DMS79 treated with DMSO at 0.1 percent for 48 hours (cell line): ENCODE results near the gene TMPRSS3.

ENCODE experiments used
- DNase-seq: peaks from one replicate; lab custom pipeline; 2025; lab: John Stamatoyannopoulos, UW

TMPRSS3 gene

DNA sequence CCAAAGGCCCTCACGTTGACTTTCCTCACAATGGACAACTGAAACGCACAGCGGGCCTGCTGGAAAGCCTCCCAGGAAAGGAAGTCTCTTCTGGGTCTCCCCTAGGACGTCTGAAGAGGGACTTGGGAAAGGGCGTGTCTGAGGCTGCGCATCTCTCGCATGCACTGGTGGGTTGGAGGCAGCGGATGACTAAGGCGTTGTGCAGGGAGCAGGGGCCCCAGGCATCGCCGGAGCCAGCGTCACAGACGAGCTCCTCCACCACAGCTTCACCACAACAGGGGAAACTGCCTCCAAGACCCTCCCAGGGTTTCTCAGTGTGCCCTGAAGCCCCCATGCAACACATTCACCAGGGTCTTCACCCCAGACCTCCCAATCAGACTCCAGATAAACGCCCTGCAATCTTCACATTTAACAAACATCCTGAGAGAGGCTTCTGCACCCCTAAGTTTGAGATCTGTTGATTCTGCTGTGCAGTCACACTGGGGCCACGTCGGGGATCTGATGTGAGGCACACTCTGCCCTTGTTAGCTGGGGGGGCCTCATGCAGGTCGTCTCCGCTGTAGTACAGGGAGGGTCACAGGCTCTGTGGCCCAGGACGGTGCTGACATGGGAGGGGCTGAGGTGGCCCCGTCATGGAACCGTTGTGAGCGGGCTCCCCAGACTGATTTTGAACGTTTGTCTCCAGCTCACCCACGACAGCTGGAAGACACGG is 22.5 kb downstream of the TMPRSS3 start:
- DNase-seq: no peak

GRCh38 chr21:42370894-42371654 is 24.8 kb downstream of the TMPRSS3 start:
- no peak for DNase-seq

DNA sequence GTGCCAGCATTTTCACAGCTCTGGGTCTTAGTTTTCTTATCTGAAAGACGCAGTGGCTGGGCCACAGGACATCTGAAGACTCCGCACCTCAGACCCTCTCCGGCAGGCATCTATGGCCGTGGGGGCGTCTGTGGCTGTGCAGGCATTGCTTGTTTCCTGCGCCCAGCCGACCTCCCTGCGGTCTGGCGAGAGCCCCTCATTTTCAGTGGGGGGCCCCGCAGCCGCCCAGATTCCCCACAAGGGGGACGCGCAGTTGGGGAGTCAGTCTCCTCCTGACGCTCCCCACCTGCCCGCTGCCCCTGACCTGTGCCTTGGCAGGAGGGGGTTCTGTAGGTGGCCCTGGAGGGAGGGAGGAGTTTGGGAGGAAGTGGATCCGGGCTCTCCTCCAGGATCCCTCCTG is 26.0 kb downstream of the TMPRSS3 start:
- no peak for DNase-seq

DNA sequence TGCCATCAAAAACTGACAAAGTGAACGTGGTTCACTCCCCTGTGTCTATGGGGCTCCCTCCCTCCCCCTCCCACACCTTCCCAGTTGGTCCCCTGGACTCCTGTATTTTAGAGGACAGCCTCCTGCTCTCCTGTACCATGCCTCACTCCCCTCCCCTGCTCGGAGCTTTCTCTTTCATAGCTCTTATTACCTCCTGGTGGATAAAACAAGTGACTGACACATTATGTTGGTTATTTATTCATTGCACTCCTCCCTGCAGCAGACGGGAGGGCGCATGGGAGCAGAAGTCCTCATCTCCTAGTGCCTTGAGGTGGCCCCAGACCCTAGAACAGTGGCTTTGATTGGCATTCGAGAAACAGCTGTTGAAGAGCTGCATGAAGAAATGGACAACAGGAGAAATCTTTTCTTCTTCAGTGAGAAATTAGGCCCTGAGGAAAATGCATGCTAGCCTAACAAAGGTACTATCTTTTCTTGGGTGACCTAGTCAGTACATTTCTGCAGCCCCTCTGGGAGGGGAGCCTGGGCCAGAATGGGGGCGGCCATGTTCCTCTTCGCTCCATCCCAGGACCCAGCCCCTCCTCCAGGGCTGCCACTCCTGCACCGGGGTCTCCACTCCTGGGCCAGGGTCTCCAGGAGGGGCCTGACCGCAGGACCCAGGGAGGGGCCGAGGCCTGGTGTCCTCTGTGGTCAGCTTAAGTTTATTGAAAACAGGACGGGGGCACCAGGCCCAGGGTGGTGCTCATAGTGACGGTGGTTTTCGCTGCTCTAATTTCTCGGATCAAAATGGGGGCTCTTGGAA is 28.3 kb downstream of the TMPRSS3 start:
- no peak for DNase-seq

GRCh38 chr21:42366292-42367010 is 29.4 kb downstream of the TMPRSS3 start, which contains the start of gene TFF1:
Gene TFF1 (minus strand): TSS chr21:42366535. CDS start chr21:42366495, 40 bp downstream.
- no peak for DNase-seq

GRCh38 chr21:42365770-42366169 is 30.1 kb downstream of the TMPRSS3 start:
- DNase-seq: no peak

DNA sequence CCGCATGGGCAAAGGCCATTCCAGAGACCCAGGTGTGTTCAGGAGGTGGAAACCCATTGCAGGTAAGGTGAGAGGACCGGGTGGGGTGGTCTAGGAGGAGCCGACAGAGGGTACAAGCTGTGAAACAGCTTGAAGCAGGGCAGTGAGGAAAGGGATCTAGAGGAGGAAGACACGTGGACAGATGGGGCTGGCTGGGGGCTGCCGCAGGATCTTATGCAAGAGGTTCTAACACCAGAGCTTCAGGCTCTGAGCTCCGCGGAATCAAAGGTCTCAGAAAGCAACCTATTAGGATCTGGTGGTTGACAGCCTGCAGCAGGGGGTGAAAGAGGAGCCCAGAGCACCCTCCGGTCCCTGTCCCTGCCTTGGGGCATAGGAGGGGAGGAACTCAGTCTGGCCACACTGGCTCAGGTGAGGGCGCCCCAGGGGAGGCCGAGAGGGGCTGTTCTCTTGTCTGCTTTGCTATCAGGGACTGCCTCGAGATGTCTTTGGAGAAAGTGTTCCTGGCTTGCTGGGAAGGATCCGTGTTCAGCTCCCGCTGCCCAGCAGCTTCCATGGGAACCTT is 31.5 kb downstream of the TMPRSS3 start:
- DNase-seq: no peak

GRCh38 chr21:42363312-42363711 is 32.5 kb downstream of the TMPRSS3 start:
- peak; percentile 33 for DNase-seq

GRCh38 chr21:42362700-42363099 is 33.2 kb downstream of the TMPRSS3 start:
- DNase-seq: peak; percentile 44

GRCh38 chr21:42362198-42362597 is 33.7 kb downstream of the TMPRSS3 start:
- DNase-seq: no peak

DNA sequence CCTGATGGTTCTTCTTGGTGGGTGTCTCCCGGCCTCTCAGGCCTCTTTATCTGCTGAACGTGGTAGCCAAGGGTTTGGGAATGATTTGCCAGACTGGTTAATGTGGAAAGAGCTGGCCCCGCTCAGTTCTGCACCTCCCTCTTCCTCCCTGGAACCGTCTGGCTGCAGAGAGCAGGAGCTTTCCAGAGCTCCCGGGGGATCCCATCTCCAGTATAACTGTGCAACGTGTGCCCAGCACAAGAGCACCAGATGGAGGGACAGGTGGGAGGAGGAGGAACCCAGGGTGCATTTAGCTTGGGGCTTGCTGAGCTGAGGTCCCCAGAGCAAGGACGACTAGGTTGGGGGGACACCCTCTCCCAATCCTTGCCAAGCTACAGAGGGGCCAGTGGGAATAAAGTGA is 34.6 kb downstream of the TMPRSS3 start:
- no peak for DNase-seq

GRCh38 chr21:42360317-42360716 is 35.5 kb downstream of the TMPRSS3 start:
- DNase-seq: no peak

GRCh38 chr21:42358937-42359336 is 36.9 kb downstream of the TMPRSS3 start:
- no peak for DNase-seq

GRCh38 chr21:42358261-42358660 is 37.6 kb downstream of the TMPRSS3 start:
- DNase-seq: no peak

DNA sequence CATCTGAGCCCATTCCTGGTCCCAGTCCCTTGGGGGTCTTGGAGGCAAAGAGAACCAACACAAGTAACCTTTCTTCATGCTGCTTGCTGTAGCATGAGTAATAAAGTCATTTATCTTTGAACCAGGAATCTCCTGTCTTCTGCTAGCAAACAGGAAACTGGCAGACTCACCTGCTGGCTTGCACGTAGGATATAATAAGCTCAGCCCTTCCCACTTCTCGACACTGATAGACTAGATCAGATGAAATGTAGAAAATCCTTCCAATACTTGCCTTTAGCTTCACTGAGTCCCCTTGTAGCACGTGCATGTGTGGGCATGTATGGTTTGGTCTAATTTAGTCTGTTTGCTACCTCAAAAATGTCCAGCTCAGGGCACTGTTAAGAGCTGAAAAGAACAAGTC is 38.5 kb downstream of the TMPRSS3 start:
- DNase-seq: no peak

DNA sequence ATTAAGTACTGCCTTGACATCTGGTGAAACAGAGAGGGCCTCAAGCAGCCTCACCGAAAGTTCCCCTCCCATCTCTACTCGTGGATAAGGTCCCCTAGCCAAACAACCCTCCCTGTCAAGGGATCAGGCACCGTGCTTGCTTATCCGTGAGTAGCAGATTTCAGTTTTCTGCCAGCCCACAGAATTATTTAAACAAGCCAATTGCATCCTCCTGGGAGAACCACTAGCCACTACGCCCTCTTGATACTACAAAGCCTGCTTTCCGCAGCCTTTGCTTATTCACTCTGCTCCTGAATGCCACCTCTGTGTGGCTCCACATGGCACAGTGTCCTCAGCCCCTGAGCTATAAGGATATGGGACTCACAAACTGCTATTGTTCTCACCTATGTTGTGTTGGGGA is 39.2 kb downstream of the TMPRSS3 start:
- DNase-seq: no peak

DNA sequence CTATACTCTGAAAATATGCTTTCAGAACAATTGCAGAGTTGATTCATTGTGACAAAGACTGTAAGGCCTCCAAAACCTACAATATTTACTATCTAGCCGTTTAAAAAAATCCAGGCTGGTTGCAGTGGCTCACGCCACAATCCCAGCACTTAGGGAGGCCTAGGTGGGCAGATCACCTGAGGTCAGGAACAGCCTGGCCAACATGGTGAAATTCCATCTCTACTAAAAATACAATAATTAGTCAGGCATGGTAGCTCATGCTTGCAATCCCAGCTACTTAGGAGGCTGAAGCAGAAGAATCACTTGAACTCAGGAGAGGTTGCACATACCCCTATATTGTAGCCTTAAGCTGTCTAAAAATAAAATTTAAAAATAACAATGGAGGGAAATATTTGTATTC is 39.8 kb downstream of the TMPRSS3 start:
- DNase-seq: no peak

- no peak for DNase-seq
Measured at GRCh38 chr21:42353623-42354022, 42.2 kb downstream of the TMPRSS3 start.

GRCh38 chr21:42352441-42353095 is 43.3 kb downstream of the TMPRSS3 start:
- DNase-seq: no peak

DNA sequence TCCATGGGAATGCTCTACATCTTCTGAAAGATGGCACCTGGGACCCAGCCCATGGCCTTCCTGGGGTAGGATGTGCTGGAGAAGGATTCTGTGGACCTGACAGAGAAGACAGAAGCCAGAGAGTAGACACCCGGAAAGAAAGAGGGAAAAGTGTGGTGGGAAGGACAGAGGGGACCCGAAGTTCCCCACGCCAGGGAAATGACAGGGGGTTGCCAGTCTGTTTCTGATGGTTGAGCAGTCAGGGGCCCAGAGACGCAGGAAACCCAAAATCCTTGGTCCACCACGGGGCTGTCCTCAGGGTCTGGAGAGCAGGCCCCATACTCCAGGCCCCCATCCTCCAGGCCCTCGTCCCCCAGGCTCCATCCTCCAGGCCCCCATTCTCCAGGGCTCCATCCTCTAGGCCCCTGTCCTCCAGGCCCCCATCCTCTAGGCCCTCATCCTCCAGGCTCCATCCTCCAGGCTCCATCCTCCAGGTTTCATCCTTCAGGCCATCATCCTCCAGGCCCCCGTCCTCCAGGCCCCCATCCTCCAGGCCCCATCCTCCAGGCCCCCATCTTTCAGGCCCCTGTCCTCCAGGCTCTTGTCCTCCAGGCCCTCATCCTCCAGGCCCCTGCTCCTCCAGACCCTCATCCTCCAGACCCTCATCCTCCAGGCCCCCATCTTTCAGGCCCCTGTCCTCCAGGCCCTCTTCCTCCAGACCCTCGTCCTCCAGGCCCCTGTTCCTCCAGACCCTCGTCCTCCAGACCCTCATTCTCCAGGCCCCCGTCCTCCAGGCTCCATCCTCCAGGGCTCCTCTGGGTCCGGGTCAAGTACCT is 44.0 kb downstream of the TMPRSS3 start:
- no peak for DNase-seq
